Measurements from ENCODE around the gene RRM2. TPM values are rescaled to one million over a fixed set of nuclear protein-coding genes. Genes with fewer than 3 reads are reported as not detected.

The RRM2 gene
- total RNA-seq, 4 donors from 2014 or later, result 1.7 to 4.6 TPM; not detected in 2

GRCh38 chr2:10178751-10179150 lies 56.2 kb downstream of the RRM2 start:
- intact Hi-C loops (cut with DNase I), result no loop called here
- Histone ChIP-seq H3K36me3 (no peaks in the 10 kb centered on the region), H3K4me1 (no peaks in the 10 kb centered on the region), H3K4me3 (no peak overlapping the region), H3K9me3 (no peaks in the 10 kb centered on the region), H3K27ac (replicated peaks in 1 of 4) (no peak overlapping the region), H3K27me3 (no peaks in the 10 kb centered on the region)
- no peak for DNase-seq (ENCODE audit: extremely low spot score)
- WGBS, result 96% methylated on average over 7 of the region's 7 CpGs
- no peak for TF ChIP-seq CTCF (IDR thresholded peaks at IDR 0.05)
- no peak for TF ChIP-seq POLR2AphosphoS5 (IDR thresholded peaks at IDR 0.05)
- no peak for TF ChIP-seq POLR2A (IDR thresholded peaks at IDR 0.05; ENCODE audit: low read depth)
- no peak for TF ChIP-seq EP300 (IDR thresholded peaks at IDR 0.05)

- intact Hi-C loops (cut with DNase I), result no loop called here
- Histone ChIP-seq H3K4me1 (no peaks in the 10 kb centered on the region), H3K36me3 (no peaks in the 10 kb centered on the region), H3K9me3 (no peaks in the 10 kb centered on the region), H3K27me3 (no peaks in the 10 kb centered on the region), H3K4me3 (no peak overlapping the region), H3K27ac (replicated peaks in 1 of 4) (no peak overlapping the region)
- no peak for DNase-seq (ENCODE audit: extremely low spot score)
- WGBS, result 91% methylated on average over 3 of the region's 3 CpGs
- TF ChIP-seq EP300 (IDR thresholded peaks at IDR 0.05) (no peak), CTCF (IDR thresholded peaks at IDR 0.05) (no peak), POLR2AphosphoS5 (IDR thresholded peaks at IDR 0.05) (no peak), POLR2A (IDR thresholded peaks at IDR 0.05; ENCODE audit: low read depth) (no peak)
Measured at GRCh38 chr2:10179422-10179821, 56.9 kb downstream of the RRM2 start.

GRCh38 chr2:10180229-10180628 lies 57.7 kb downstream of the RRM2 start:
- Histone ChIP-seq H3K27me3 (no peaks in the 10 kb centered on the region), H3K4me3 (no peak overlapping the region), H3K4me1 (peaks cover 0 to 3% (median 0%) of the 10 kb centered on the region in 4 donors), H3K9me3 (no peaks in the 10 kb centered on the region), H3K27ac (replicated peaks in 1 of 4) (no peak overlapping the region), H3K36me3 (no peaks in the 10 kb centered on the region)
- 82% methylated on average over 7 of the region's 7 CpGs for WGBS
- no peak for TF ChIP-seq POLR2A (IDR thresholded peaks at IDR 0.05; ENCODE audit: low read depth)
- no peak for TF ChIP-seq EP300 (IDR thresholded peaks at IDR 0.05)
- TF ChIP-seq POLR2AphosphoS5 (IDR thresholded peaks at IDR 0.05), result no peak
- no peak for TF ChIP-seq CTCF (IDR thresholded peaks at IDR 0.05)
- no peak for DNase-seq (ENCODE audit: extremely low spot score)
- intact Hi-C loops (cut with DNase I), result no loop called here

Small RNA genes lying within 50 kb of the gene (small RNA-seq; reads per million reads assigned to genes)
- gene RF00410 (0 reads per million in 3 donors), gene RF00568 (0 reads per million in 3 donors)

Other genes starting within 250 kb of the RRM2 start
- 1 to 10 TPM in 3 of 4 donors, under 1 TPM in 1; 0.86 to 5.1 (median 2.6) TPM for gene GRHL1, start 171.0 kb upstream of the RRM2 start, total RNA-seq
- gene KLF11, start 79.2 kb upstream of the RRM2 start, total RNA-seq, result 10 to 100 TPM; 15.8 to 51.6 (median 33.9) TPM
- gene CYS1, start 42.3 kb upstream of the RRM2 start, total RNA-seq, result 10 to 100 TPM; 16.9 to 56.4 (median 35.4) TPM
- 10 to 100 TPM; 34.5 to 54.2 (median 41.3) TPM for gene HPCAL1, start 180.2 kb downstream of the RRM2 start, total RNA-seq